HG03135 (cell line): ENCODE data around the gene CAND2.
A peak's percentile ranks its signal among the peaks of the same experiment; 100 is the strongest.
"Not testable (repeated sequence)": the region's sequence is repeated elsewhere in the genome, so short reads cannot be mapped to it uniquely, and the experiment has no call there.

Source experiments
- ATAC-seq: cut with Tn5 transposase; IDR thresholded peaks from one replicate; pipeline ENCODE4 v1.9.1; 2021; ENCODE audit warnings: mild to moderate bottlenecking, moderate library complexity; ENCODE audit not compliant: unreplicated experiment

The CAND2 gene

DNA sequence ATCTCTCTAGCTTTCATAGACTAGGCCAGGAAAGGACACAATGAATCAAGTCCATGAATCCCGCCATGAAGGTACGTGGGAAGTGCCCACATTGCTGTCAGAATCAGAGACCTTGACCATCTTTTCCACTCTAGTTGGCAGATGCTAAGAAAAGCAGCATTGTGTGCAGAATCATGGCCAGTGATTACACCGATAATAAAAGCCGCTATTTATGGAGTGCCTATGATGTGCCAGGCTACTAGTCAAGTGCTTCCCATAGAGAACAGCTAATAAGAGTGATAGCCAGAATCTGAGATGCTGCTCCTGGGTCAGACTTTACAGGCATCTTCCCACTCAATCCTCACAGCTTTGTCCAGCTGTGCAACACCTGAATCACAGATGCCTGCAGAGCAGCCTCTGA is 58.1 kb downstream of the CAND2 start:
- no peak for ATAC-seq

DNA sequence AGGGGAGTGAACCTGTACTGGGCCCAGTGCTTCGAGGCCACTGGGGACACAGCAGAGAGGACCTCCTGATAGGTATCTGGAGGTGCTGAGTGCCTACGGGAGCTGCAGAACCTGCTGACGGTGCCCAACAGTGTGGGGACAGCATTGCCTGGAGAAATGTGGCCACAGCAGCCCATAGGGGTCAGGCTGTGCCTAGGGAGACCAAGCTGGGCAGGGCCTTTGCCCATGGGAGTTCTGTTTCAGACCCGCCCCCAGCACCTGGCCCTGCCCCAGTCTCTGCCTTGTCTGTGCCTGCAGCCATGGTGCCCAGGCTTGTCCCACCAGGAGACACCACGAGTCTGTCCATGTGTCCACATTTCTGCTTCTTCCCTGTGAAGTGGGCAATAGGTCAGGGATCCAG is 60.1 kb downstream of the CAND2 start:
- no peak for ATAC-seq

DNA sequence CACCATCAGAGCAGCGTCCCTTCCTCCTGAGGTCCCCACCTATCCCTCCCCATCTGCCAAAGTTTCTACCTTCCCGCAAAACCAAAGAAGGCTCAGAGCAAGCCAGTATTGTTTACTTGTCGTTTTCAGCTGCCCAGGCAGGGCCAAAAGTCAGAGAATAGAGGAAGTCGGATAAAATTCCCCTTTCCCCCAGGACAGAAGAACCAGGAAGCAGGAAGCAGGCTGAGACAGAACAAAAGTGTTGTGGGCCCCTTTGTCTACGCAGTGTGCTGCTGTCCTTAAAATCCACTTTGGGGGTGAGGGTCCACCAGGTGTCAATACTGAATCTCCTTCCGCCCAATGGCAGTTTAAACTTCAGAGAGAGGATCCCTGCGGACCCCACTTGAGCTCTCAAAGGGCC is 63.4 kb downstream of the CAND2 start:
- no peak for ATAC-seq

DNA sequence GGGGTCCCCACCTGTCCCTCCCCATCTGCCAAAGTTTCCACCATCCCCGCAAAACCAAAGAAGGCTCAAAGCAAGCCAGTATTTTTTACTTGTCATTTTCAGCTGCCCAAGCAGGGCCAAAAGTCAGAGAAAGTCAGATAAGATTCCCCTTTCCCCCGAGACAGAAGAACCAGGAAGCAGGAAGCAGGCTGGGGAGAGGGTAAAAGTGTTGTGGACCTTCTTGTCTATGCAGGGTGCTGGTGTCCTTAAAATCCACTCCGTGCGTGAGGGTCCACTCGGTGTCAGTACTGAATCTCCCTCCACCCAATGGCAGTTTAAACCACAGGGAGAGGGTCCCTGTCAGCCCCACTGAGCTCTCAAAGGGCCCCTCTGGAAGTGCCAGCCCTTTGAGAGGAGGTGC is 65.1 kb downstream of the CAND2 start:
- no peak for ATAC-seq

DNA sequence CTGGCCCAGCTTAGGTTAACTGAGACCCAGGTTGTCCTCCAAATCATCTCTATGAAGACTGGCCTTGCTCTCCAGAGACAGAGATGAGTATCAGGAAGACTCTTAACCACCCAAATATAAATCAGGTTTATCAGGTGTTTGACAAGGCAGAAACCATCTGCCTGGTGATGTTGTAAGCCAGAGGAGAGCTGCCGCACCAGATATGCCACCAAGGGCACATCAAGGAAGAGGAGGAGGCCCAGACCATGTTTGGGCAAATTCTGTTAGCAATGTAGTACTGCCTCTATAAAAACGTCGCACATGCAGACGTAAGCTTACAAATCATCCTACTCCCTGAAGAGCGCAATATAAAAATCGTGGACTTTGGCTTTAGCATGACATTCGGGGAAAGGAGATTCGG is 65.9 kb downstream of the CAND2 start:
- no peak for ATAC-seq

DNA sequence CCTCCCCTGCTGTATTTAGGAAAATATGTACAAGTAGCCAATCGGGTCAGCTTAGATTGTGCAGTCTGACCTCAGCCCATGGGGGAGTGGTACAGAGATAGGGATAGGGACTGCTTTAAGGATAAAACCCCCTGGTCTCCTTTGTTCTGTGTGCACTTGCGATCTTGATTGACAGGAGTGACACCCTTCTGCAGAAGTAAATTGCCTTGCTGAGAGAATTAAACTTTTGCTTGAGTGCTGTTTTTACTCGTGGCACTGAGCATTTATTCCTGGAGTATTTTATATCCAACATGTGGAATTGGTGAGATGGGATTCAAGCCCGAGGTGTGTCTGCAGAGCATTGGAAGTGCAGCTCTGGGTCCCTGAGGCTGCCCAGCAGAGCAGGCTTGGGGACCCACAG is 68.8 kb downstream of the CAND2 start:
- ATAC-seq = no peak

DNA sequence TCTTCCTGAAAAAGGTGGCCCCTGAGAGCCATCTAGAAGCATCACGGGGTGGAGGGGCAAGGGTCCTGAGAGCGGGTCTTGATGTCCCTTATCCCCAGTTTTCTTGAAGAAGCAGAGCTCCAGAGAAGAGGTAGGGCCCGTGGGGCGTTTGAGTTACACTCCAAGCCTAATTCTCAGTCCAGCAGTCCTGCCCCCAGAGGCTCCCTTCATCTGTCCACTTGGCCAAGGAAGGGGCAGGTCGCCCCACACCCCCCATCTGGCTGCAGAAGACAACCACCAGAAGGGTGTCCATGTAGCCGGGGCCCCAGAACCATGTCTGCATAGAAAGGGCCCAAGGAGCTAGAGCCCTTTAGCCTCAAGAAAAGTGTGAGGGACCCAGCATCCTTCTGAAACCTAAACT is 70.4 kb downstream of the CAND2 start:
- no peak for ATAC-seq

DNA sequence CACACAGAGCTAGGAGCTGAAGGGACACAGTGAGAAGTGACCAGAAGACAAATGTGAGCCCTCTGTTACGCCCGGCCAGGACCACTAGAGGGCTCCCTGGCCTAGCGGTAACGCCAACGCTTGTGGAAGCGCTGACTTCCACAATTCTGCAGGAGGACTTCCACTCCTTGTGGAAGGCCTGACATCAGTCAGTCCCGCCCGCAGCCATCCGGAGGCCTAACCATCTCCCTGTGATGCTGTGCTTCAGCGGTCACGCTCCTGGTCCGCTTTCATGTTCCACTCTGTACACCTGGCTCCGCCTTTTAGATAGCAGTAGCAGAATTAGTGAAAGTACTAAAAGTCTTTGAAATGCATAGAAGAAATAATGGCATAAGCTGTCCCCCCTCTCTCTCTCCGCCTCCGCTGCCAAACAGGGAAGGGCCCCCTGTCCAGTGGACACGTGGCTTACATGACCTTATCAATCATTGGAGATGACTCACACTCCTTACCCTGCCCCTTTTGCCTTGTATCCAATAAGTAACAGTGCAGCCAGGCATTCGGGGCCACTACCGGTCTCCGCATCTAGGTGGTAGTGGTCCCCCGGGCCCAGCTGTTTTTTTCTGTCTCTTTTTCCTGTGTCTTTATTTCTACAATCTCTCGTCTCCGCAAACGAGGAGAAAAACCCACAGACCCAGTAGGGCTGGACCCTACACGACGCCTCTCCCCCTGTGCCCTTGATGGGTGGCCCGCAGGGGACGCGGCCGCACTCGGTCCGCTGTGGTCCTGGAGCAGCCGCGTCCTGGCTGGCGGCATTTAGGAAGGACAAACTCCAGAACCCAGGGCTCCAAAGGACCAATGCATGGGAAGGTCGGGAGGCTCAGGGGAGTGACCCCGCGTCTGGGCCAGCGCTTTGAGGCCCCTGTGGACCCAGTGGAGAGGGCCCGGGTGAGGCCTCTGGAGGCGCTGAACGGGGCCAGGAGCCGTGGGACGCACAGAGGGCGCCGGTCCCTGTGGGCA is 71.9 kb downstream of the CAND2 start:
- peak; percentile 52 for ATAC-seq

DNA sequence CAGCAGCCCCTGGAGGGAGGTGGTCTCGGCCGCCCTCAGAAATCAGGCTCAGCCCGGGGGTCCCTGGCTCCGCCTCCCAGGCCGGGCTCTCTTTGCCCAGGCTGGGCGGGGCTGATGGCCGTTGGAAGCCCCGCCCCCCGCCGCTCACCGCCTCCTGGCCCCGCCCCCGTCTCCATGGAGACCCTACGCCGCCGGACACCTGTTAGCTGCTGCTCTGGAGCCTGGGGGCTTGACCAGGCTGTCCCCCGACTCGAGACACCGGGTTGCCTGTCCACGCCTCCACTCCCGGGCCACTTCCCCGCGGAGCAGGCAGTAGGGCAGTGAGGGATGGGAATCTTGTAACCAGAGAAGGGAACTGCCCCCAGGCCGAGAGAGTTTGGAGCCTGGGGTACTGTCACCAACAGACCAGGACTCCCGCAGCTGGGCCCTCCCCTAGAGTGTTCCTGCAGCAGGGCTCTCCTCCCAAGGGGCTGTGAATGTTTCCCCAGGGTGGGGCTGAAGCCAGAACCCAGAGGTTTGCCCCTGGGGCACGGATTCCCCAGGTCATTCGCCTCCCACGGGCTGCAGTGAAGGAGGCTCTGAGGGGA is 72.6 kb downstream of the CAND2 start:
- ATAC-seq = peak; percentile 57

DNA sequence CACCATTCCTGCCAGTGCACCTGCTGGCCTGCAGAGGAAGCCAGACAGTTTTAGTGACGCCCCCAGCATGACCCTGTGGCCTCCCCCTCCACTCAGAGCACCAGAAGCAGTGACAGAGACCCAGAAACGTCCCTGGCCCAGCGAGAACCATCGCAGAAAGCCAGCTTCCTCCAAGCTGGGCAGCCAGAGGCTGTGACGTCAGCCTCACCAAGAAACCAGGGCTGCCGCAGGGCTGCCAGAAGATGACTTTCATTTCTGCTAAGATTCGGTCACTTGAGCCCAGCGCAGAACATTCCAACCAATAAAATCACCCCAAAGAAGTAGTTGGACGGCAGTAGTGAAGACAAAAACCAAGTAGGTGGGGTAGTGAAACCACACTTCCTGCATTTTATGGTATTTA is 74.5 kb downstream of the CAND2 start:
- no peak for ATAC-seq

DNA sequence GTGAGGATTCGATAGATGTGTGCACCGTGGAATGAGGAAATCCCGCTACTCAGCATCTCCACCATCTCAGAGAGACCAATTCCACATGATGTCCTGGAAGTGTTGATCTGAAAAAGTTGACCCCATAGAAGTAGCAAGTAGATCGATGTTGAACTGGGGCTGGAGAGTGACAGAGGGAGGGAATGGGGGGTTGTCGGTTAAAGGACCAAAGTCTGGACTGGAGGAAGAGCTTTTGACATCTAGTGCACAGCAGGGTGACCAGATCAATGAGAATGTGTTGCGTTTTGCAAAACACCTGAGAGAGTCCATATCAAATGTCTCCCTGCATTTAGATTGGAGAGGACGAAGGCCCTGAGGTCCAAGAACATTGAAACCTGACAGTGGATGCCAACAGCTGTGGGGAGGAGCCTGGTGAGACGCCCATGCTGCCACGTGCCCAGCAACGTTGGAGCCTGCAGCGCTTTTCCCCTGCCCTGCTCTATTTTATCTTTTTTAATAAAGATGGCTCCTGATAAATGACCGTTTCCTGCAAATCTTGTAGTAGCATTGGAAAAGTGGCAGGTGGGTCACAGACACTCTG is 75.0 kb downstream of the CAND2 start:
- no peak for ATAC-seq

DNA sequence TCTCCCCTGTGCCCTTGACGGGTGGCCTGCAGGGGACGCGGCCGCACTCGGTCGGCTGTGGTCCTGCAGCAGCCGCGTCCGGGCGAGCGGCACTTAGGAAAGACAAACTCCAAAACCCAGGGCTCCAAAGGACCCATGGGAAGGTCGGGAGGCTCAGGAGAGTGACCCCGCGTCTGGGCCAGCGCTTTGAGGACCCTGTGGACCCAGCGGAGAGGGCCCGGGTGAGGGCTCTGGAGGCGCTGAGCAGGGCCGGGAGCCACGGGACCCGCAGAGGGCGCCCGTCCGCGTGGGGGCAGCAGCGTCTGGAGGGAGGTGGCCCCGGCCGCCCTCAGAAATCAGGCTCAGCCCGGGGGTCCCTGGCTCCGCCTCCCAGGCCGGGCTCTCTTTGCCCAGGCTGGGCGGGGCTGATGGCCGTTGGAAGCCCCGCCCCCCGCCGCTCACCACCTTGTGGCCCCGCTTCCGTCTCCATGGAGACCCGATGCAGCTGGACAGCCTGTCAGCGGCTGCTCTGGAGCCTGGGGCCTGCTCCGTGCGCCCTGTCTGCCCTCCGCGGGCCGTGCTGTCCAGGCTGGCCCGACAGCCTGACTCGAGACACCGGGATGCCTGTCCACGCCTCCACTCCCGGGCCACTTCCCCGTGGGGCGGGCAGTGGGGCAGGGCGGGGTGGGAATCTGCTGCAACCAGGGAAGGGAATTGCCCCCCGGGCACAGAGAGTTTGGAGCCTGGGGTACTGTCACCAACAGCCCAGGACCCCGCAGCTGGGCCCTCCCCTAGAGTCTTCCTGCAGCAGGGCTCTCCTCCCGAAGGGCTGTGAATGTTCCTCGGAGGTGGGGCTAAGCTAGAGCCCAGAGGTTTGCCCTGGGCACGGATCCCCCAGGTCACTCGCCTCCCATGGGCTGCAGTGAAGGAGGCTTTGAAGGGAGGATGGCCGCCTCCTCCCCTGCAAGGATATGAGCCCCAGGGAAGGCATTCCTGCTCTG is 79.7 kb downstream of the CAND2 start:
- no peak for ATAC-seq

DNA sequence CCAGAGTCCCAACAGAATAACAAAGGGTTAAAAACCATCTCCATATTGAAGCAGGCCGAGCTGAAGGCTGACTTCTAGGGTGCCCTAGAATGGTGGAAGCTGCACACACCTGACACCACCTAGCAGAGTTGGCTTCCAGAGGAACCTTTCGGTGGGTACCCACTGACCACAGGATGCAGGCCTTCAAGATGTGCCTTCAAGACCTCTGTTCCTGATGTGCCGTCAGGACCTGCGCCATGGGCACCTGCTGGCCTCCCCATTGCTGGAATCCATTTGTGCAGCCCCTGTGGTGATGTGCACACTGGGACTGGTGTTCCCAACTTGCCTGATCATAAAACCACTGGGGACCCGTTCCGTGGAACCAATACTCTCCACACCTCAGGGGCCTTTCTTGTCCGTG is 80.6 kb downstream of the CAND2 start:
- no peak for ATAC-seq

DNA sequence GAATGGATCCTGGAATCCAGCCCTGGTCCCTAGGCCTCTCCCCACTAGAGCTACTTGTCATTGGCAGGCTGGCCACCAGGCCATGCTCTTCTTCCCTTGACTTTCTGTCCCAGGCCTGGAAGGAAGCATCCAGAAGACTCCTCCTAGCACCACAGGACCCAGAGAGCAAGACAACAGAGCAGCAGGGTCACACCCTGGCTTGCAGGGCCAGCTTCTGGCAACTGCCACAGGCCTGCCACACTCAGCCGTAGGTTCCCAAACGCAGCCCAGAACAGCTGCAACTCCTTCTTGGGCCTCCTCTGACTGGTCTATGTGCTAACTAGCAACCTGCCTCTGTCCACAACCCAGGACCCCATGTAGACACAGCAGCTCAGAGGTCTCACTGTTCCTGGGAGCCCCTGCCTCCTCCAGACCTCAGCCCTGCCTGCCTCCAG is 81.7 kb downstream of the CAND2 start:
- no peak for ATAC-seq

DNA sequence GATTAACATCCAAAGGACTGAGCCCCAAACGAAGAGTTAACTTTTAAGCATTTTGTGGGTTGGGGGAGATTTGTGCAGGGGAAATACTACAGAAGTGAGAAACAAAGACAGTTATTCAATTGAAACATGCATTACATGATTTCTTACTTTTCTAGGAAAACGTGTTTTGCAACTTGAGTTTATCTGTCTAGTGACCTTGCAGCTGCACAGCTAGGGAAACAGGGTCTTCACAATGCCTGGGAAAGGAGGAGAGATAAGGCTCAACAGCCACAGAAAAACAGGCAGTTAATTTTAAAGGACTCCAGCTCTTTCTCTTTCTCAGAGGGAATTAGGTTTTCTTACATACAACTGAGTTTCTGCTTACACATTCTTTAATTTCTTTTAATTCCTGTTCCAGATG is 82.3 kb downstream of the CAND2 start:
- not testable (repeated sequence) for ATAC-seq

DNA sequence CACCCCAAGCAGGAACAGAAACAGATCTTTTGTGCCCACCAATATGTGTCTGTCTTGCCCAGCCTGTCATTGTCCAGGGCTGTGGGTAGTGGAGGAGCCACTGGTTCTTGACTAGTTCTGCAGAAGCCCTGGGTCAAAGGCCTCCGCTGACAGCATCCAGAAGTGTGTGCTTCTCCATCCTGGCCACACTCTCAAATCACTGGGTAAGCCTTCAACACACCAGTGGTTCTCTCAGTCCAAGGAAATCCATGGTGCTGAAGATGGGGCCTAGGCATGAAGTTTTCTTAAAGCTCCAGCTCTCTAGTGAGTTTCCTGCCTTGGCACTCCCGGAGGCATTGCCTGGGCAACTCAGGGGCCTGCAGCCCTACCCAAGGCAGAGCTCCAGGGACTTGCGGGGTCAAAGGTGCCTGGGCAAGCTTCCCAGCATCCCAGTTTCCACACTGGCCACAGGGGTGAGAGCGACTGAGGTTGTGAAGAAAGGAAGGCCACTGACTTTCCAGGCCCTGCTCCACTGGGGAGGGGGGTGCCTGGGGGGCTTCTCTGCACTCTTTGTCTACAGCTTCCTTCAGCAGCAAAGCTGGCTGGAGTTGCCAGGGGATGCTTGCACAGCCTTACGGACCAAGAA is 82.8 kb downstream of the CAND2 start:
- ATAC-seq = no peak

DNA sequence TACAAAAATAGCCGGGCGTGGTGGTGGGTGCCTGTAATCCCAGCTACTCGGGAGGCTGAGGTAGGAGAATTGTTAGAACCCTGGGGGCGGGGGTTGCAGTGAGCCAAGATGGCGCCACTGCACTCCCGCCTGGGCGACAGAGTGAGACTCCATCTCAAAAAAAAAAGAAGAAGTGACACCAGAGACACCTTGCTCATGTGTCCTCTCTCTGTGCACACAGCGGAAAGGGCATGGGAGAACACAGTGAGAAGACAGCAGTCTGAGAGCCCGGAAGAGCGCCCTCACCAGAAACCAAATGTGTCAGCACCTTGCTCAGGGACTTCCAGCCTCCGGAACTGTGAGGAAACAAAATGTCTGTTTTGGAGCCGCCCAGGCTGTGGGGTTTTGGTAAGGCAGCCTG is 85.4 kb downstream of the CAND2 start:
- ATAC-seq = peak; percentile 48

DNA sequence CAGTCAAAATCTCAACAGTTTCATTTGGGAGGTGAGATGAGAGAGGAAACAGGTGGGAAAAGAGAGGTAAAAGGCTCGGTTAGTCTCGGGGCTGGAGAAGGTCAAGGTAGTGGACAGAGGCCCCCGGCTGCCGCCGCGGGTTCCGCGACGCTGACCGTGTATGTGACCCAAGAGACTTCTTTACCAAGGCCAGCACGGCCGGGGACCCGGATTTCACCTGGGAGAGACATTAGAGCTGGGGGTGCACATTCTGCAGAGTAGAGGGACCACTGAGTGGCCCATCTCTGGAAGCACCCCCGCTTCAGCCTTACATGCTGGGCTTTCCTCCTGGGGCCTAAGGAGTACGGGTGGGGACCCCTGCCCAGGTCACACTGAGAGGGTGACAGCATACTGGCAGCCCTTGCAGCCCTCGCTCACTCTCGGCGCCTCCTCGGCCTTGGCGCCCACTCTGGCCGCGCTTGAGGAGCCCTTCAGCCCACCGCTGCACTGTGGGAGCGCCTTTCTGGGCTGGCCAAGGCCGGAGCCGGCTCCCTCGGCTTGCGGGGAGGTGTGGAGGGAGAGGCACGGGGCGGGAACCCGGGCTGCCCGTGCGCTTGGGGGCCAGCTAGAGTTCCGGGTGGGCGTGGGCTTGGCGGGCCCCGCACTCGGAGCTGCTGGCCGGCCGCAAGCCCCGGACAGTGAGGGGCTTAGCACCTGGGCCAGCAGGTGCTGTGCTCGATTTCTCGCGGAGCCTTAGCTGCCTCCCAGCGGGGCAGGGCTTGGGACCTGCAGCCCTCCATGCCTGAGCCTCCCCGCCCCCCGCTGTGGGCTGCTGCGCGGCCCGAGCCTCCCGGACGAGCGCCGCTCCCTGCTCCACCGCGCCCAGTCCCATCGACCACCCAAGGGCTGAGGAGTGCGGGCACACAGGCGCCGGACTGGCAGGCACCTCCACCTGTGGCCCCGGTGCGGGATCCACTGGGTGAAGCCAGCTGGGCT is 86.1 kb downstream of the CAND2 start:
- ATAC-seq = no peak

DNA sequence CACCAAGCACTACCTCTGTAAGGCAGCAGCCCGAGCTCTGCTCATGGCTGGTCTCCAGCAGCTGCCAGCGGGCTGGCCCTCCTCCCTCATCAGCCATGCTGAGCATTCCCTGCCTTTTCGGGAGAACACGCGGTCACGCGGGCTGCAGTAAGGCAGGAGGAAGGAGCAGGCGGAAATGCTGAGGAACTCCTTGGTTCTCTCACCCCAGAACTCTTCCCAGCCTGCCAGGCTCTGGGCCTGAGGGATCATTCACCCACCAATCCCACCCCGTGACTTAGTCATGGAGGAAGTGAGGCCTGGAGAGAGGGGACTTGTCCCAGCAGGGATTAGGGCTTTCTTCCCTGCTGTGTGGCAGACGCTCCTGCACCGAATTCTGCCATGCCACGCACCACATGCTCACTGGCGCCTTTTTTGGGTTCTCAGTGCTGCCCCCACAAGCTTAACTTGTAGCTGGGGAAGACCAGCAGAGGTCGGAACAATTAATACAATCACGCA is 87.8 kb downstream of the CAND2 start:
- ATAC-seq = no peak
